Esophagus muscularis mucosa (tissue), 4 donors: ENCODE results near the gene STOX2. TPM values are rescaled to one million over a fixed set of nuclear protein-coding genes. Genes with fewer than 3 reads are reported as not detected.

Experiments
- DNase-seq: peaks from one replicate; pipeline ENCODE4 v3.0.0-alpha.2; 2017; ENCODE audit errors: extremely low spot score
- H3K27ac ChIP-seq, 4 donors: fragments of 200-600 bp; sonication (generic); replicated peaks in 1 of 4; 1 replicate in 3 of 4; 2 replicates in 1 of 4; pipeline ENCODE4 v1.5.1; 2016 to 2019; ENCODE audit warnings: mild to moderate bottlenecking in 1 of 4
- H3K27me3 ChIP-seq, 4 donors: fragments of 200-600 bp; sonication (generic); one replicate each; pipeline versions ENCODE4 v1.5.1 to v1.6.0; 2016 to 2019
- H3K36me3 ChIP-seq, 4 donors: fragments of 200-600 bp; sonication (generic); one replicate each; pipeline ENCODE4 v1.5.1; 2016 to 2019
- H3K4me1 ChIP-seq, 4 donors: fragments of 200-600 bp; sonication (generic); one replicate each; pipeline ENCODE4 v1.5.1; 2016 to 2019
- H3K4me3 ChIP-seq, 4 donors: fragments of 200-600 bp; sonication (generic); 1 replicate in 2 of 4; 2 replicates in 2 of 4; pipeline ENCODE4 v1.5.1; 2016 to 2019; ENCODE audit warnings: mild to moderate bottlenecking in 4 of 4, moderate library complexity in 1 of 4
- H3K9me3 ChIP-seq, 4 donors: fragments of 200-600 bp; sonication (generic); 1 replicate in 3 of 4; 2 replicates in 1 of 4; pipeline ENCODE4 v1.5.1; 2016 to 2019
- CTCF ChIP-seq, 3 experiments: fragments of 200-600 bp in 2 of 3; fragments of 450-650 bp in 1 of 3; sonication (generic) in 2 of 3; IDR thresholded peaks; one replicate each; pipeline ENCODE4 v1.5.1; 2017 to 2019; ENCODE audit warnings: antibody characterized with exemption in 3 of 3, mild to moderate bottlenecking in 2 of 3, moderate library complexity in 1 of 3
- EP300 ChIP-seq: sonication (generic); formaldehyde crosslinking; IDR thresholded peaks from one replicate; pipeline ENCODE4 v1.6.1; 2017; ENCODE audit warnings: antibody characterized with exemption
- POLR2A ChIP-seq: fragments of 450-650 bp; IDR thresholded peaks from one replicate; pipeline ENCODE4 v1.6.1; 2017; ENCODE audit warnings: antibody characterized with exemption, moderate library complexity, mild to moderate bottlenecking, low read depth
- POLR2AphosphoS5 ChIP-seq, 2 donors: sonication (generic); formaldehyde crosslinking; IDR thresholded peaks; one replicate each; pipeline ENCODE4 v1.6.1; 2017; ENCODE audit warnings: antibody characterized with exemption in 2 of 2
- WGBS: methylation state at CpG from one replicate; pipeline ENCODE4 v1.1.5; 2018; 5-methylcytosine and 5-hydroxymethylcytosine counted together
- intact Hi-C: fragments of 100-400 bp; cut with DNase I; formaldehyde crosslinking; loops from one replicate; pipeline ENCODE4 v1.15.1; 2023
- total RNA-seq, 4 donors: library from RNA; depleted of rRNA; stranded (reverse); fragments of >200 nt; gene quantifications; one replicate each; pipeline versions ENCODE4 v1.1.0 to v1.2.1, GENCODE V29; 2016

Gene STOX2
- total RNA-seq, 4 donors from 2014 or later, result 7.0 to 11.7 (median 10.5) TPM

- no peak for DNase-seq
- Histone ChIP-seq H3K9me3 (peaks cover 0 to 13% (median 3%) of the 10 kb centered on the region in 4 donors), H3K36me3 (no peaks in the 10 kb centered on the region), H3K27ac (no peak overlapping the region), H3K4me1 (peaks cover 0 to 15% (median 3%) of the 10 kb centered on the region in 4 donors), H3K27me3 (no peaks in the 10 kb centered on the region), H3K4me3 (no peak overlapping the region)
- no peak for TF ChIP-seq CTCF (IDR thresholded peaks at IDR 0.05)
- TF ChIP-seq EP300, result no peak
- TF ChIP-seq POLR2AphosphoS5 (IDR thresholded peaks at IDR 0.05), result no peak
- TF ChIP-seq POLR2A, result no peak
- 56% methylated on average over 9 of the region's 9 CpGs for WGBS
- intact Hi-C loops, result no loop called here
Observed at GRCh38 chr4:184066584-184067300, 161.6 kb downstream of the STOX2 start.

- H3K4me1 ChIP-seq, result peaks cover 0 to 15% (median 3%) of the 10 kb centered on the region in 4 donors
- no peaks in the 10 kb centered on the region for H3K27me3 ChIP-seq
- peaks cover 0 to 26% (median 13%) of the 10 kb centered on the region in 4 donors for H3K9me3 ChIP-seq
- DNase-seq, result no peak
- H3K36me3 ChIP-seq, result no peaks in the 10 kb centered on the region
- 47% methylated on average over 9 of the region's 9 CpGs for WGBS
- H3K4me3 ChIP-seq, result no peak overlapping the region
- no peak for TF ChIP-seq POLR2AphosphoS5 (IDR thresholded peaks at IDR 0.05)
- H3K27ac ChIP-seq, result no peak overlapping the region
- intact Hi-C loops, result no loop called here
Observed at GRCh38 chr4:184067931-184068554, 162.9 kb downstream of the STOX2 start.

Other genes with a start within 250 kb of the STOX2 start
- gene RWDD4, start 246.1 kb upstream of the STOX2 start, total RNA-seq, result 10 to 100 TPM; 30.5 to 40.3 (median 30.9) TPM
- gene TRAPPC11, start 246.0 kb upstream of the STOX2 start, total RNA-seq, result 10 to 100 TPM; 35.6 to 42.8 (median 39.7) TPM